DOHH2 (cell line): ENCODE data around the gene MECP2.

ENCODE experiments used
- EZH2phosphoT487 ChIP-seq: fragments of 200-600 bp; sonication (generic); IDR thresholded peaks from 2 replicates; pipeline ENCODE4 v1.6.1; 2017; ENCODE audit warnings: borderline replicate concordance, mild to moderate bottlenecking, antibody characterized with exemption, low read length, moderate library complexity, mixed read lengths
- TF ChIP-seq, protein P1 (sequence below): fragments of 200-600 bp; sonication (generic); IDR thresholded peaks from one replicate; pipeline ENCODE4 v1.5.1; 2014; ENCODE audit warnings: antibody characterized with exemption, mild to moderate bottlenecking, low read depth, low read length; ENCODE audit not compliant: poor library complexity, severe bottlenecking

DNA sequence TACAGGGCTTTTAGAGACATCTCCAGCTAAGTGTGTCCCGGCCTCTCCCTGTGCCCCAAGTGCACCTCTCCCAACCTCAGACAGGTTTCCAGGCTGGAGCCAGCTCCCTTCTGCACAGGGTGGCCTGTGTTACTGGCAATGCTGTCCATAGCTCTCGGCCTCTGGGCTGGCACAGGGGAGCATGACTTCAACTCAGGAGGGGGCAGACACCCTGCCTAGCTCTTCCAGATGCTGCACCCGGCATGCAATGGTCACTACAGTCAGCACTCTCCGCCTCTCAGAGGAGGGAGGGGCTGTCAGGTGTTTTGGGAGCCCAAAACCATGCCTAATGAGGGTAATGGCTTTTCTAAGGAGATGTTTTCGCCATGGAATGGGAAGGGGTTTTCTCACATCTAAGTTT, 75.4 kb downstream of the MECP2 start:
- TF ChIP-seq, protein P1, sequence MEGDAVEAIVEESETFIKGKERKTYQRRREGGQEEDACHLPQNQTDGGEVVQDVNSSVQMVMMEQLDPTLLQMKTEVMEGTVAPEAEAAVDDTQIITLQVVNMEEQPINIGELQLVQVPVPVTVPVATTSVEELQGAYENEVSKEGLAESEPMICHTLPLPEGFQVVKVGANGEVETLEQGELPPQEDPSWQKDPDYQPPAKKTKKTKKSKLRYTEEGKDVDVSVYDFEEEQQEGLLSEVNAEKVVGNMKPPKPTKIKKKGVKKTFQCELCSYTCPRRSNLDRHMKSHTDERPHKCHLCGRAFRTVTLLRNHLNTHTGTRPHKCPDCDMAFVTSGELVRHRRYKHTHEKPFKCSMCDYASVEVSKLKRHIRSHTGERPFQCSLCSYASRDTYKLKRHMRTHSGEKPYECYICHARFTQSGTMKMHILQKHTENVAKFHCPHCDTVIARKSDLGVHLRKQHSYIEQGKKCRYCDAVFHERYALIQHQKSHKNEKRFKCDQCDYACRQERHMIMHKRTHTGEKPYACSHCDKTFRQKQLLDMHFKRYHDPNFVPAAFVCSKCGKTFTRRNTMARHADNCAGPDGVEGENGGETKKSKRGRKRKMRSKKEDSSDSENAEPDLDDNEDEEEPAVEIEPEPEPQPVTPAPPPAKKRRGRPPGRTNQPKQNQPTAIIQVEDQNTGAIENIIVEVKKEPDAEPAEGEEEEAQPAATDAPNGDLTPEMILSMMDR, result no peak
- TF ChIP-seq EZH2phosphoT487, result no peak
